ENCODE data around the gene MVK. TPM values are rescaled to one million over a fixed set of nuclear protein-coding genes. Genes with fewer than 3 reads are reported as not detected.

Gene MVK
- total RNA-seq, 1 experiment from 2014 or later = 19.2 TPM

DNA sequence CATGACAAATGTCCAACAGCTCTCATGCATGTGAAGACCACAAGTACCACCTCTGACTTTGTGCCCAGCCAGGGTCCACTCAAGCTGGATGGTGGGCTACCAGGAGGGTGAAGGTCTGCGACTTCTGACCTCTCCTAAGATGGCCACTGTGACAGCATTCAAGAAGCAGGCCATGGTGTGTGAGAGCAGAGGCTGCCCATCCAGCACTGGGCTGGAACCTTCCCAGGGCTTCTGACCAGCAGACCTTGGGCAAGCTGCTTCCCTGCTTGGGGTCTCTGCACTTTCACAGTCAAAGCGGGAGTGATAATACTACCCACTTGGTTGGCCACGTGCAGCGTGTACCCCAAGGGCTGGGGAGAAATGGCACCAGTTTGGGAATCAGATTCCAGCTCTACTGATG is 10.7 kb upstream of the MVK start:
- no peak overlapping the region for H3K9ac ChIP-seq (ENCODE audit: extremely low read depth, insufficient read length, low read length)
- Mint-ChIP-seq H3K27me3 (ENCODE audit: low read depth) (no peaks in the 10 kb centered on the region), H3K9me3 (no peaks in the 10 kb centered on the region; a peak in 2 of 5 replicates), H3K4me1 (peaks cover 0 to 3% of the 10 kb centered on the region in 2 experiments; a peak in 1 of 4 replicates), H3K4me3 (no peak overlapping the region), H3K36me3 (ENCODE audit: insufficient read depth in 1 of 3, low read depth in 3 of 3) (peaks cover 19 to 39% (median 21%) of the 10 kb centered on the region in 3 experiments), H3K27ac (no peak overlapping the region)
- no peak overlapping the region for H3T11ph ChIP-seq (ENCODE audit: low read length)
- DNase-seq = no peak
- no peak overlapping the region for H3K14ac ChIP-seq (ENCODE audit: insufficient read depth, low read length)
- H2AK5ac ChIP-seq (ENCODE audit: insufficient read length, low read length) = no peak overlapping the region
- no peaks in the 10 kb centered on the region for H3K79me2 ChIP-seq (ENCODE audit: insufficient read depth, low read length)
- no peaks in the 10 kb centered on the region for H3K23me2 ChIP-seq (ENCODE audit: insufficient read length, low read depth, low read length, poor library complexity, severe bottlenecking)
- no peak overlapping the region for H4K5ac ChIP-seq (ENCODE audit: insufficient read length, low read depth, low read length)
- no peak overlapping the region for H3K56ac ChIP-seq (ENCODE audit: insufficient read length, low read depth, low read length)
- no peaks in the 10 kb centered on the region for H3K27me3 ChIP-seq (ENCODE audit: insufficient read depth, low read length)
- no peak overlapping the region for H2AFZ ChIP-seq (ENCODE audit: low read length)
- H3K4me2 ChIP-seq (ENCODE audit: insufficient read depth, insufficient read length, low read length) = no peak overlapping the region
- H3K4me1 ChIP-seq (ENCODE audit: insufficient read depth, low read length) = no peaks in the 10 kb centered on the region
- H2BK120ac ChIP-seq (ENCODE audit: low read depth, low read length, poor library complexity, severe bottlenecking) = no peak overlapping the region
- no peak overlapping the region for H2BK5ac ChIP-seq (ENCODE audit: insufficient read length, low read length)
- H3K27ac ChIP-seq (ENCODE audit: insufficient read length, low read depth, low read length) = no peak overlapping the region
- no peak overlapping the region for H2BK20ac ChIP-seq (ENCODE audit: low read depth, low read length, poor library complexity, severe bottlenecking)
- H2BK12ac ChIP-seq (ENCODE audit: insufficient read length, low read depth, low read length) = no peak overlapping the region
- no peak overlapping the region for H3K23ac ChIP-seq (ENCODE audit: insufficient read length, low read depth, low read length)
- TF ChIP-seq, protein P1, sequence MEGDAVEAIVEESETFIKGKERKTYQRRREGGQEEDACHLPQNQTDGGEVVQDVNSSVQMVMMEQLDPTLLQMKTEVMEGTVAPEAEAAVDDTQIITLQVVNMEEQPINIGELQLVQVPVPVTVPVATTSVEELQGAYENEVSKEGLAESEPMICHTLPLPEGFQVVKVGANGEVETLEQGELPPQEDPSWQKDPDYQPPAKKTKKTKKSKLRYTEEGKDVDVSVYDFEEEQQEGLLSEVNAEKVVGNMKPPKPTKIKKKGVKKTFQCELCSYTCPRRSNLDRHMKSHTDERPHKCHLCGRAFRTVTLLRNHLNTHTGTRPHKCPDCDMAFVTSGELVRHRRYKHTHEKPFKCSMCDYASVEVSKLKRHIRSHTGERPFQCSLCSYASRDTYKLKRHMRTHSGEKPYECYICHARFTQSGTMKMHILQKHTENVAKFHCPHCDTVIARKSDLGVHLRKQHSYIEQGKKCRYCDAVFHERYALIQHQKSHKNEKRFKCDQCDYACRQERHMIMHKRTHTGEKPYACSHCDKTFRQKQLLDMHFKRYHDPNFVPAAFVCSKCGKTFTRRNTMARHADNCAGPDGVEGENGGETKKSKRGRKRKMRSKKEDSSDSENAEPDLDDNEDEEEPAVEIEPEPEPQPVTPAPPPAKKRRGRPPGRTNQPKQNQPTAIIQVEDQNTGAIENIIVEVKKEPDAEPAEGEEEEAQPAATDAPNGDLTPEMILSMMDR (conservative IDR thresholded peaks at IDR 0.05) = no peak
- H3K9me3 ChIP-seq (ENCODE audit: control insufficient read depth, low read depth, low read length) = no peaks in the 10 kb centered on the region
- no CpG with 5 or more reads among the region's 4 CpGs for WGBS (ENCODE audit: extremely low coverage, insufficient read length, low lambda C conversion rate)
- no peak overlapping the region for H3K18ac ChIP-seq (ENCODE audit: insufficient read length, low read depth, low read length)
- H4K20me1 ChIP-seq (ENCODE audit: control insufficient read depth, insufficient read depth, insufficient read length) = no peaks in the 10 kb centered on the region
- no peak overlapping the region for H2BK15ac ChIP-seq (ENCODE audit: low read depth, low read length)
- no peak overlapping the region for H4K8ac ChIP-seq (replicated peaks; ENCODE audit: insufficient read length, low read depth, low read length)
- H3K79me1 ChIP-seq (ENCODE audit: insufficient read depth, low read depth, low read length, poor library complexity, severe bottlenecking) = no peaks in the 10 kb centered on the region
- H4K91ac ChIP-seq (ENCODE audit: insufficient read length, low read depth, low read length) = no peak overlapping the region
- H3K4ac ChIP-seq (ENCODE audit: low read depth, low read length) = no peak overlapping the region

Measured in H9 (cell line).